GM19240 (cell line): ENCODE results near the gene MGAT4C.

Source experiments
- DNase-seq: peaks from one replicate; pipeline ENCODE4 v3.0.0; 2011; ENCODE audit warnings: low spot score; ENCODE audit not compliant: insufficient read length

Gene MGAT4C

DNA sequence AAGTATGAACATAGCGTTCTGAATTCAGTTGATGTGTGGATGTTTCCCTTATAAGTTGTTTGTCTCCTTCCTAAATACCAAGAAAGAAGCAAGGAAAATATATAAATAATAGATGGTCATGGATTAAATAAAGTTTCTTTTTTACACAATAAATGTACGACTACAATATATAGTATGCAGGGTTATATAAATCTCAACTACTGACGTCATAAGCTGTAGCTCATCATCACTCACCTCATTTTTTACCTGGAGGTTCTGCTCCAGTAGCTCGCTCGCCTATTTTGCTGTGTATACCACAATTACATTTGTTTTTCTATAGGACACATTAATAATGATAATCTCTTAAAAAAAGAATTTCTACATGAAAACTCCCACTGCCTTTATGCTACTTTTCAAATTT lies 272.6 kb downstream of the MGAT4C start:
- no peak for DNase-seq

DNA sequence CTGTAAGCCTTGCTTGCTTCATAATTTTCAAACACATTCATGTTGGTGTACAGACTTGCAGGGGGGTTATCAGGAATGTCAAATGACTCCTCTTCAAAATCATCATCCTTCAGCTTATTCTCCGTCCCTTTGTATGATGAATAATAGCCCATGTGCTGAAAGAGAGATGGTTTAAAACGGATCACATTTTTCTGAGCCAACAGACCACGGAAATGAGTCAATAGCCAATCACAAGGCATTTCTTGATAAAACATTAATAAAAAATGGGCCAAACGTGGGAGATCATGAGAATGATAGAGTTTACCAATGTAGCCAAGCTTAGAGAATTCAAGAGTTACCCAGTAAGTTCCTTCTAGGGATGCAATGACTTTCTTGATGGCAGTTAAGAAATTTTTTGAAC lies 276.6 kb downstream of the MGAT4C start:
- DNase-seq: no peak

DNA sequence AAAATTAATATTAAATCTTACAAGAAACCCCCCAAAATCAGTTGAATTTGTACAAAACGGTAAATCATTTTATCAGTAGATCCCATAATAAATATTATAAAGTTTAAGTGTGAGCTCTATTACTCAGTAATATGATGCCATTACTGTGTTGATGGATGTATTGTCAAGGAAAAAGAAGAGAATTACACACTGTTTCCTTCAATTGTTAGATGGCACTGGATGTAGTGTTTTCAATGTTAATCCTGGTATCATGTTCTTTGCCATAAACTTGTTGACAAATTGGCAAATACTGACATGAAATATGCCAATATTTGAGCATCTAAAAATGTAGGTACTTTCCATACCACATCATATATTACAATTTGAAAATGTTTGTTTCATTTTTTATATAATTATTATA lies 280.5 kb downstream of the MGAT4C start:
- no peak for DNase-seq

DNA sequence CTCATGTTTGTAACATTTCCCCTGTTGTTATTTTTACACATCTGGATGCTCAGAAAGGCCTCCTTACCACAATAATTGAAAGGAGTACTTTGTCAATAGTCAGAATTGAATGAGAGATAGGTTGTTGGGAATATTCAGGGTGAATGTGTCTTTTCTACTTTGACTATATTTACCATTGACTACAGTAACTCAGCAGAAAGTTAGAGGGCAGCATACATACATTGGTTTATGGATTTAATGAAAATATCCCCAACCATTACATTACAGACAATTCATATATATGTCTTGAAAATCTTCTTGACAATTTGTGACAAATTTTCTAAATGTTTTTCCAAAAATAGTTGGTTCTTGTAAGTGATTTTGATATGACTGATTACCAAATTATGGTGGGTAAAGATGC lies 284.4 kb downstream of the MGAT4C start:
- DNase-seq: no peak

- DNase-seq: no peak
Measured at GRCh38 chr12:85968606-85969005, 287.6 kb downstream of the MGAT4C start.

- DNase-seq: no peak
Measured at GRCh38 chr12:85963326-85963725, 292.9 kb downstream of the MGAT4C start.

DNA sequence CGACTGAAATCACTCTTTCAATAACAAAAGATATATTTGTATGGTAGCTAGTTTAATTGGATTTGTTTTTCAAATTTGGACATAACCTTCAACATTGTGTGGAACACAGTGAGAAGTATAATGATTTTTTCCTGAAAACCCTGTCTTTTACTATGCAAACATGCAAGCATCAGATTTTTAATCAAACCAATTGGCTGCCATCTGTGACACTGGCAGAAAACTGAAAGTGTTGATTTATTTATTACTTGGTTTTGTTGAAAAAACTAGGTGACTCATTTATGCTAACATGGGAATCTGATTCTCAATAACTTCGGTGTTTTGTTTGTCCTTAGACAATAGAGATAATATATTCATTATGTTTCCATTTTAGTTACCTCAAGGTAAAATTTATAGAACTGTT lies 300.1 kb downstream of the MGAT4C start:
- DNase-seq: no peak

- DNase-seq: no peak
Measured at GRCh38 chr12:85955127-85955526, 301.1 kb downstream of the MGAT4C start.

DNA sequence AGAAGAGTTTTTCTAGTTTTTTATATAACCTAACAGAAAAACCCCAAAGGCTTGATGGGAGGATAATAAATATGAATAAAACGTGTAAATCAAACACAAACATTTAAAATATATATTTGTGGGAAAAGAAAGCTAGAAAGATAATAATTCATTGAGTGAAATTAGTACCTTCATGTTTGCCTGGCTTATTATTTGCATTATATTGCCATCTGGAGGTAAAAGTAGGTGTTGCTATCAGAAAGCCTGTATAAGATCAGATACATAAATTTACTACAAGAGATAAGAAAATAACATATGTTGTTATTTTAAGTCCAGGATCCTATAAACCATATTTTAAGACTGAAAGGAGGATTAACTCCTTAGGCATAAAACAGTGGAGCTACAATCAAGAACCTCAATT lies 304.4 kb downstream of the MGAT4C start:
- DNase-seq: no peak

DNA sequence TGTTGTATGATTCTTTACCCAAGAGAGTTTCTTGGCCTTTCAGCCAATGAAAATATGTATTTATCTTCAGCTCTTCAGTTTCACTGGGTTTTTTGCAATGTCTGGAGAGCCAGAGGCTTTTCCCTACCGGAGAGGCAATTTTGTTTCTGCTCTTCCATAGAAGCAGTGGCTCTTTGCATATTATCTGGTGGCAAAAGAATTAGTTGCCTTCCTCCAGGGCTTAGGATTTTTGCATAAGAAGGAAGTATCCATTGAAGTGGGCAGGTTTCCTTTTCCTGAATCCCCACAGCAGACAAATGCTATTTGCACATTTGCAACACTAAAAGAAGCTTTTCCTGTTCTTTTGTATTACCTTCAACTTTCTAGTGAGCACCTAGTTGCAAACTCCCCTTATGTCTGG lies 306.9 kb downstream of the MGAT4C start:
- DNase-seq: no peak

DNA sequence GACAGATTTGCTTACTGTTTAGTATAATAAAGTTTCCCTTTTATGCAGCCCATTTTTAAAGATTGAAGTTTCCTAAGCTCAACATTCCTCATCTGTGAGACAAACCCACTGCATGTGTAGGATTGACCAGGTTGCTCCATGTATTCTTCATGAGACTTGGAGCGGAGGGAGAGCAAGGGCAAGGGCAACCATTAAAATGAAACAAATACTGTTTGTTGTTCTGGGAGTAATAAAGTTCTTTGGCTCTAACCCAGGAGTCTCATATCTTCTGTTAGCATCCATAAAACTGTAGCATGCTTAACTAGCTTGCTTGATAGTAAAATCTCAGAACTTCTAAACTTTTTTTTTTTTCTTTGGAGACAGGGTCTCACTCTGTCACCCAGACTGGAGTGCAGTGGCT lies 307.9 kb downstream of the MGAT4C start:
- DNase-seq: no peak

DNA sequence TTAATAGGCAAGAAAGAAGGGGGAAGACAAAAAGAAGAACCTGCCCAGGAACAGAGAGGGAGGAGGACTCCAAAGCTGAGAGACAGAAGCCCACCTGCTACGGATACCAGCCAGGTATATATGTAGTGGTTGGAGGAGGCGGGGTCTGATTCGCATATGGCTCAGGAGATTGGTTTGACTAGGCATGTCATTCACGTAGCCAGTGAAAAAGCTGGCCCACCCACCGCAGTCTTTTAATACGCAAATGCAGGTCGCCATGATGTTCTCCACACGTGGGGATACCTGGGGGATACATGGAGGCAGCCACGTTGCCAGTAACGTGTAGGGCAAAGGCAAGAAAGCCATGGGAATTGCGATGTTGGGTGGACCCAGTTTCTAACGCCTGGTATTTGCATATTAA lies 308.9 kb downstream of the MGAT4C start:
- DNase-seq: no peak

DNA sequence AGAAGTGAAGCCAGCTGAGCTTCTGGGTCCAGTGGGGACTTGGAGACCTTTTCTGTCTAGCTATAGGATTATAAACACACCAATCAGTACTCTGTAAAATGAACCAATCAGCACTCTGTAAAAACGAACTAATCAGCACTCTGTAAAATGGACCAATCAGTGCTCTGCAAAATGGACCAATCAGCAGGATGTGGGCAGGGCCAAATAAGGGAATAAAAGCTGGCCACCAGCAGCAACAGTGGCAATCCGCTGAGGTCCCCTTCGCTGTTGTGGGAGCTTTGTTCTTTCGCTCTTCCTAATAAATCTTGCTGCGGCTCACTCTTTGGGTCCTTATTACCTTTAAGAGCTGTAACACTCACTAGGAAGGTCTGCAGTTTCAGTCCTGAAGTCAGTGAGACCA lies 309.8 kb downstream of the MGAT4C start:
- DNase-seq: no peak

DNA sequence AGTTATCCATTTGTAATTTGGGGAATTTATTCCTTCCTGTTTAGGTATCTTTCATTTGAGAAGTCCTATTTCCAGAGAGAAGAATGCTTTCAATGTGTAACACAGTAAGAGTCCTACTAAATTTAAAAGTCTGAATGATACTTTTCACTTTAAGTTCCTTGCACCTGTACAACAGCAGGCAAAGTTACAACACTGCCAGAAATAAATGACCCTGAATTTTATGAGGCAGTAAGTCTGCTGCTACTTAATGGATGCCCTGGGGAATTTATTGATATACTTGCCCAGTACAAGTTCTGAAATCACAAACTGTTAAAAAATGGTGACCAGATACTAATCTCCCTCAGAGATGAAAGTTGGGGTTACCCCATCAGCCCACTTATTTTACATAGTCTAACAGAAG lies 329.0 kb downstream of the MGAT4C start:
- no peak for DNase-seq

DNA sequence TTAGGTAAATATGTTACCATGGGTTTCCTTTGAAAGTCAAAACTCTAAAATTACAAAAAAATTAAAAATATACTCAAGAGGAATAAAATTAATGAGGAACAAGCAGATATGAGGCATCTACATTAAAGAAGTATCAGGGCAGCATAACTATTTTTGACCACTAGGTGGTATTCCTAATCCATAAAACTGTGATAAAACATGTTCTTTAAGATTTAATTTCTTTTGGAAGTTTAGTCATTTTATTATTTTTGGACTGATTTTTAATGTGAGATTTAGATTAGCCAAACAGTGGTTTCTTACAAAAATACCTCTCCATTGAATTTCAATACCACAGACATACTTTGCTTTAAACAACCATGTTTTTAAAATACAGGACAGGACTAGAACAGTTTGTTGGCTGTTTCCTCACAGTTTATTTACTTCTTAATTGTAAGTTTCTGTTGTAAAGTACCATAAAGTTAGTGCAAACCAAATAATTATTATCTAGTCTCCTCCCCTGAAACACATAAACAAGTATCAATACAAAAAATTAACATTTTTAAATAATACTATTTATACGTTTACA lies 332.3 kb downstream of the MGAT4C start:
- no peak for DNase-seq

GRCh38 chr12:85920324-85920947 lies 335.8 kb downstream of the MGAT4C start:
- no peak for DNase-seq
